BJ (cell line): Measurements from ENCODE around the gene PTGIS. TPM values are rescaled to one million over a fixed set of nuclear protein-coding genes. Genes with fewer than 3 reads are reported as not detected.

Source experiments
- CTCF ChIA-PET: fragments of 350-600 bp; formaldehyde crosslinking; extraction: SDS; loops from one replicate; lab custom pipeline; 2021; ENCODE audit warnings: antibody characterized with exemption, inconsistent platforms; lab: Yijun Ruan, JAX
- POLR2A ChIA-PET: fragments of 300-600 bp; sonication (Branson Sonifier 250); formaldehyde crosslinking; extraction: SDS; loops from one replicate; lab custom pipeline; 2021; ENCODE audit warnings: antibody characterized with exemption; lab: Charles Lee
- DNase-seq: peaks from one replicate; pipeline ENCODE4 v3.0.0-alpha.2; 2011; ENCODE audit warnings: low read depth
- H3K27me3 ChIP-seq: 2 replicates; pipeline ENCODE4 v1.6.0; 2011; ENCODE audit warnings: low read length; ENCODE audit not compliant: control insufficient read depth, insufficient read depth
- H3K36me3 ChIP-seq: 2 replicates; pipeline ENCODE4 v1.5.1; 2011; ENCODE audit warnings: low read length; ENCODE audit not compliant: control insufficient read depth, insufficient read depth
- H3K4me3 ChIP-seq: 2 replicates; pipeline ENCODE4 v1.5.1; 2011; ENCODE audit warnings: low read depth, mild to moderate bottlenecking, control low read depth, low read length
- polyA plus RNA-seq: library from polyadenylated mRNA; depleted of rRNA; stranded (reverse); fragments of >200 nt; gene quantifications from 2 replicates; pipeline ENCODE4 v1.2.3, GENCODE V29; 2011
- TF ChIP-seq, protein P1 (sequence below): IDR thresholded peaks from 2 replicates; pipeline ENCODE4 v1.5.1; 2011; ENCODE audit warnings: low read depth, mild to moderate bottlenecking, control low read depth, inconsistent platforms, low read length, moderate library complexity; ENCODE audit not compliant: insufficient read depth

PTGIS gene
- polyA plus RNA-seq, 1 experiment: 39.0 TPM

DNA sequence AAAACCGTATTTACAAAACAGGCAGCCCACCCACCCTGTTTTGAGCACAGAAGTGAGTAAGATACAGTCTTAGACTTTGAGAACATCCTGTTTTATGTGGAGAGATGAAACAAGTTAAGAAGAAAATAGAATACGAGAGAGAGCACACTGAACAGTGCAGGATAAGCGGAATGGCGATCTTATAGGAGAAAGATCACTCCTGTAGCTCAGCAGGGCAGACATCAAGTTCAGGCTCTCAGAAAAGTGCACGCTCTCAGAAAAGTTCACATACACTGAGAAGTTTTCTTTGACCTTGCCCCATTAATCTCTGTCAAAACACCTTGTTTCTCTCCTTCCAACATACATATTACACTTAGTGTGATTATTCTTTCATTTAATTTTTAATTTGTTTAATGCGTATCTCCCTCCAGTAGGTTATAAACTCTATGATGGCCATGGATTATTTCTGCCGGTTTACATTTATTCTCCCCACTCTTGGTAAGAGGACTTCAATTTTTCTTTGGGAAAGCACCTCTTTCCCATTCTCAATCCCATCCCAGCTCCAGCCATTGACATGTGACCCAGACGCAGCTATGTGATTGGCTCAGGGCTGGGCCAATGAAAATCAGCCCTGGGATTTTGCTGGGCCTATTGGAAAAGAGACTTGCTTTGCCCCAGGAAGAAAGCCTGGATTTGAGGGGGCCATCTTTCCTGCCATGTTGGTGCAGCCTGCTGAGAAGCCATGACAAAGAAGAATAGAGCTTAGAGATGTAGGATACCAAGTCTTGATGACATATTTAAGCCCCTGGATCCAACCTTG lies 101.6 kb downstream of the PTGIS start:
- TF ChIP-seq, protein P1, sequence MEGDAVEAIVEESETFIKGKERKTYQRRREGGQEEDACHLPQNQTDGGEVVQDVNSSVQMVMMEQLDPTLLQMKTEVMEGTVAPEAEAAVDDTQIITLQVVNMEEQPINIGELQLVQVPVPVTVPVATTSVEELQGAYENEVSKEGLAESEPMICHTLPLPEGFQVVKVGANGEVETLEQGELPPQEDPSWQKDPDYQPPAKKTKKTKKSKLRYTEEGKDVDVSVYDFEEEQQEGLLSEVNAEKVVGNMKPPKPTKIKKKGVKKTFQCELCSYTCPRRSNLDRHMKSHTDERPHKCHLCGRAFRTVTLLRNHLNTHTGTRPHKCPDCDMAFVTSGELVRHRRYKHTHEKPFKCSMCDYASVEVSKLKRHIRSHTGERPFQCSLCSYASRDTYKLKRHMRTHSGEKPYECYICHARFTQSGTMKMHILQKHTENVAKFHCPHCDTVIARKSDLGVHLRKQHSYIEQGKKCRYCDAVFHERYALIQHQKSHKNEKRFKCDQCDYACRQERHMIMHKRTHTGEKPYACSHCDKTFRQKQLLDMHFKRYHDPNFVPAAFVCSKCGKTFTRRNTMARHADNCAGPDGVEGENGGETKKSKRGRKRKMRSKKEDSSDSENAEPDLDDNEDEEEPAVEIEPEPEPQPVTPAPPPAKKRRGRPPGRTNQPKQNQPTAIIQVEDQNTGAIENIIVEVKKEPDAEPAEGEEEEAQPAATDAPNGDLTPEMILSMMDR: no peak
- POLR2A ChIA-PET: no interaction called here
- no peak for DNase-seq
- H3K27me3 ChIP-seq: peaks cover 7% of the 10 kb centered on the region; the same call in 1 of the 2 replicates
- CTCF ChIA-PET: interaction anchor here (1.3 to 2.1 kb wide), 2 partner anchors 11 to 18 kb away, joined by 3 to 5 read pairs; no protein-coding TSS in a partner anchor
- no peak overlapping the region for H3K4me3 ChIP-seq
- no peaks in the 10 kb centered on the region for H3K36me3 ChIP-seq

DNA sequence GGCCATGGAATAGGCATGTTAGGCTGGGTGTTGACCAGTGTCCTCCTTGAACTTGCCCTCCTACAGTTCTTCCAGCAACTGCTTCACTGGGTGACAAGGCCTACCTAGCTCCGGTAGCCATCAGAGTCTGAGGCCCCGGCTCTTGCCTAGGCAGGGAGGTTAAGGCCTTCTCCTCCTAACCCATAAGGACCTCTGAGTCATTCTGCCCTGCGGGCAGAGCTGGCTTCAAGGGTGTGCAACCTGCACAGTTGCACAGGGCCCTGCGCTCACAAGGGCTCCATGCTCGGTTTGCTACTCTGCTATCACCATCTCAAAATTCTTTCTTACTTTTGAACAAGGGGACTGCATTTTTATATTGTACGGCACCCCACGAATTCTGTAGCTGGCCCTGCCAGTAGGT lies 103.4 kb downstream of the PTGIS start:
- Histone ChIP-seq H3K36me3 (no peaks in the 10 kb centered on the region), H3K27me3 (peaks cover 9% of the 10 kb centered on the region), H3K4me3 (no peak overlapping the region)
- ChIA-PET CTCF (interaction anchor here (1.9 to 2.1 kb wide), 2 partner anchors 20 to 80 kb away, joined by 5 read pairs; no protein-coding TSS in a partner anchor), POLR2A (no interaction called here)
- no peak for DNase-seq
- TF ChIP-seq, protein P1: no peak

- POLR2A ChIA-PET: no interaction called here
- TF ChIP-seq, protein P1: no peak
- CTCF ChIA-PET: no interaction called here
- H3K27me3 ChIP-seq: peaks cover 13% of the 10 kb centered on the region
- DNase-seq: no peak
- no peaks in the 10 kb centered on the region for H3K36me3 ChIP-seq
- no peak overlapping the region for H3K4me3 ChIP-seq
These were observed 105.3 kb downstream of the PTGIS start for GRCh38 chr20:49462626-49463025.

DNA sequence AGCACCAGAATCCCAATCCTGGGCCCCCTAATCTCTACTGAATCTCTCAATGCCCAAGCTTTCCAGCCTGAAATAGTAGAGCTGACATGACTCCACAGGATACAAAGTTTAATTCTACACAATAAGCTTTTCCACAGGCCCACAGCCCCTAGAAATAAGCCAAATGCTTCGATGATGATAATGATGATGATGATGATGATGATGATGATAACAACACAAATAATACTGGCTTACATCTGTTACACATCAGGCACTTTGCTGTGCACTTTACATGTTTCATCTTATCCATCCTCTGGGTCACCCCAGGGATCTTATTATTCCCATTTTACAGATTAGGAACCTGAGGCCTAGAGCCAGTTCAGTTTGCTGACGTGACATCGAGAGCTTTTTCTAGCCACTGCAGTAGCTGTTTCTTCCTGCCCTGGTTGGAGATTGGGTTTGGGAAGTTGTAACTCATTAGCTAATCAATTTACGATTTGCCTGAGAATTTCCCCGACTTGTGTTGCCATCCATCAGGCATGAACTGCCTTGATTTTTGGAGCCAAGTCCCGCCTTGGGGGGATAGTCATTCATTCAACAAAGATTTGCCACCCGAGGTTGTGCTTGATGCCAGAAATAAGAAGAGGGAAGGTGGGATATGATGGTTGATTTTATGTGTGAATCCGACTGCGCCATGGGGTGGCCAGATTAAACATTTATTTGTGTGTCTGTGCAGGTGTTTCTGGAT lies 105.9 kb downstream of the PTGIS start:
- H3K36me3 ChIP-seq: no peaks in the 10 kb centered on the region
- no peak overlapping the region for H3K4me3 ChIP-seq
- TF ChIP-seq, protein P1: no peak
- DNase-seq: no peak
- peaks cover 15% of the 10 kb centered on the region for H3K27me3 ChIP-seq
- ChIA-PET POLR2A (no interaction called here), CTCF (no interaction called here)

DNA sequence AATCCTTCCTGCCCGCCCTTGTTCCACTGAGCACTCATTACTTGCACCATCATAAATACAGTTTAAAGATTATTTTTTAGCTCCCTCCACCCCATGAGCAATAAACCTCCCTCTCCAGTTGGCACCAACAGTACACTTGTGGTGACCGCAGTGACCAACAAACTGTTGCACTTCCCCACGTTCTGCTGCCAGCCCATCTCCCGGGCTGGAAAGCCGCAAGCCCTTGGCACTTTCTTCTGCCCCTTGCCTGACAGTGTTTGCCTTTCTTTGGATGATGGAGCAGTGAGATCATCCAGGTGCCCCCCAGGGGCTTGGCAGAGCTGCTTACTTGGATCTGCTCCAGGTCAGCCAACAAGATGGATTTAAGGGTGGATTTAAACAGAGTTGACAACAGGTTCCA lies 107.0 kb downstream of the PTGIS start:
- ChIA-PET POLR2A (no interaction called here), CTCF (interaction anchor here (0.7 kb wide), 1 partner anchor 30 kb away, joined by 3 read pairs; no protein-coding TSS in a partner anchor)
- DNase-seq: no peak
- TF ChIP-seq, protein P1: no peak
- peaks cover 23% of the 10 kb centered on the region for H3K27me3 ChIP-seq
- no peaks in the 10 kb centered on the region for H3K36me3 ChIP-seq
- H3K4me3 ChIP-seq: no peak overlapping the region
